Lower leg skin (tissue), 3 donors: ENCODE measurements around the gene CEP192.

Experiments
- CTCF ChIP-seq, 3 donors: fragments of 450-650 bp; IDR thresholded peaks; one replicate each; pipeline ENCODE4 v1.5.1; 2016; ENCODE audit warnings: antibody characterized with exemption in 3 of 3, mild to moderate bottlenecking in 3 of 3, moderate library complexity in 2 of 3
- POLR2A ChIP-seq, 2 donors: fragments of 450-650 bp; IDR thresholded peaks; one replicate each; pipeline ENCODE4 v1.6.1; 2016 to 2017; ENCODE audit warnings: antibody characterized with exemption in 2 of 2, mild to moderate bottlenecking in 1 of 2, moderate library complexity in 1 of 2

GRCh38 chr18:13017247-13017875 lies 26.2 kb downstream of the CEP192 start:
- no peak for TF ChIP-seq CTCF (IDR thresholded peaks at IDR 0.05)
- TF ChIP-seq POLR2A (IDR thresholded peaks at IDR 0.05) = no peak
